ENCODE data around the gene RFX3. TPM values are rescaled to one million over a fixed set of nuclear protein-coding genes. Genes with fewer than 3 reads are reported as not detected.

RFX3 gene
- total RNA-seq, 4 donors from 2014 or later: 2.1 to 11.5 (median 7.3) TPM

DNA sequence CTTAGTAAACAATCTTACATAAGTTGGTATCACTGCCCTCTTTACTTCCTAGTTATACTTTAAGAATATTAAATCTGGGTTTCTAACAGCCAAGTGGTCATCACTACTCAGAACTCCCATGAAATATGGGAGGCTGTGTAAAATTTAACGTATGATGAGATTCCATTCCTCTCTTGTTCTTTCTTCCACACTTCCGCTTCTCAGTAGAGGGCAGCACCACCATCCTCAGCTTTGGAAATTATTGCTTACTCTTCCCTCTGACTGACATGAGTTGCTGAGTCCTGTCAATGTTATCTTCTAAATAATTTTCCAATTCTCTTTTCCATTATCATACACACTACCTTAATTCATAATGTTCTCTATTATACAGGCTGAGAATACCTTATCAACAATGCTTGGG is 194.0 kb downstream of the RFX3 start:
- ATAC-seq: no peak
- Histone ChIP-seq H3K36me3 (no peaks in the 10 kb centered on the region), H3K4me3 (no peak overlapping the region), H3K9me3 (no peaks in the 10 kb centered on the region), H3K4me1 (peaks cover 0 to under 1% of the 10 kb centered on the region in 2 donors), H3K27ac (no peak overlapping the region), H3K27me3 (no peaks in the 10 kb centered on the region)
- intact Hi-C loops (cut with DNase I; ENCODE audit: low total_unique reads) (loop anchor here (5.0 kb wide), 1 partner anchor 106 kb away; no protein-coding TSS in a partner anchor), in situ Hi-C loops (cut with MboI; ENCODE audit: low sequenced_read_pairs in 4 of 4) (no loop called here)
- DNase-seq: no peak
- TF ChIP-seq POLR2A (IDR thresholded peaks at IDR 0.05) (no peak), CTCF (IDR thresholded peaks at IDR 0.05 in 4 of 5, conservative IDR thresholded peaks at IDR 0.05 in 1 of 5) (peak in 1 of 5 experiments; percentile 9)

- Histone ChIP-seq H3K4me1 (no peaks in the 10 kb centered on the region), H3K4me3 (no peak overlapping the region), H3K27ac (no peak overlapping the region), H3K36me3 (no peaks in the 10 kb centered on the region), H3K27me3 (no peaks in the 10 kb centered on the region), H3K9me3 (no peaks in the 10 kb centered on the region)
- in situ Hi-C loops (cut with MboI; ENCODE audit: low sequenced_read_pairs in 4 of 4): no loop called here
- DNase-seq (no peak), ATAC-seq (no peak)
- no peak for TF ChIP-seq POLR2A (IDR thresholded peaks at IDR 0.05)
- no peak for TF ChIP-seq CTCF (IDR thresholded peaks at IDR 0.05 in 4 of 5, conservative IDR thresholded peaks at IDR 0.05 in 1 of 5)
- intact Hi-C loops (cut with DNase I; ENCODE audit: low total_unique reads): loop anchor here (5.0 kb wide), 1 partner anchor 106 kb away; no protein-coding TSS in a partner anchor
Observed at GRCh38 chr9:3330792-3331420, 194.9 kb downstream of the RFX3 start.

- Histone ChIP-seq H3K36me3 (no peaks in the 10 kb centered on the region), H3K9me3 (no peaks in the 10 kb centered on the region), H3K4me1 (no peaks in the 10 kb centered on the region), H3K4me3 (no peak overlapping the region), H3K27ac (no peak overlapping the region), H3K27me3 (no peaks in the 10 kb centered on the region)
- in situ Hi-C loops (cut with MboI; ENCODE audit: low sequenced_read_pairs in 4 of 4): no loop called here
- DNase-seq: no peak
- intact Hi-C loops (cut with DNase I; ENCODE audit: low total_unique reads): no loop called here
- no peak for ATAC-seq
- TF ChIP-seq POLR2A (IDR thresholded peaks at IDR 0.05) (no peak), CTCF (IDR thresholded peaks at IDR 0.05 in 4 of 5, conservative IDR thresholded peaks at IDR 0.05 in 1 of 5) (no peak)
Observed at GRCh38 chr9:3329361-3329760, 196.4 kb downstream of the RFX3 start.

GRCh38 chr9:3323714-3324113 is 202.1 kb downstream of the RFX3 start:
- DNase-seq: no peak
- H3K27me3 ChIP-seq: no peaks in the 10 kb centered on the region
- intact Hi-C loops (cut with DNase I; ENCODE audit: low total_unique reads) (no loop called here), in situ Hi-C loops (cut with MboI; ENCODE audit: low sequenced_read_pairs in 4 of 4) (loop anchor here in 1 of 4 donors (25.0 kb wide), 1 partner anchor 111 kb away; no protein-coding TSS in a partner anchor)
- TF ChIP-seq POLR2A (IDR thresholded peaks at IDR 0.05): no peak
- TF ChIP-seq CTCF (IDR thresholded peaks at IDR 0.05 in 4 of 5, conservative IDR thresholded peaks at IDR 0.05 in 1 of 5): no peak
- H3K4me3 ChIP-seq: no peak overlapping the region
- no peak overlapping the region for H3K27ac ChIP-seq
- no peaks in the 10 kb centered on the region for H3K36me3 ChIP-seq
- H3K9me3 ChIP-seq: no peaks in the 10 kb centered on the region
- no peaks in the 10 kb centered on the region for H3K4me1 ChIP-seq
- ATAC-seq: no peak

Measured in gastrocnemius medialis (tissue), 4 donors.